SH-SY5Y (cell line): ENCODE results near the gene SLC25A1.

Experiments used
- GATA2 ChIP-seq: IDR thresholded peaks from 2 replicates; pipeline ENCODE4 v1.6.1; 2011; ENCODE audit warnings: mild to moderate bottlenecking, low read depth, low read length
- GATA3 ChIP-seq: IDR thresholded peaks from 2 replicates; pipeline ENCODE4 v1.6.1; 2011; ENCODE audit warnings: low read depth, mild to moderate bottlenecking, low read length, moderate library complexity

DNA sequence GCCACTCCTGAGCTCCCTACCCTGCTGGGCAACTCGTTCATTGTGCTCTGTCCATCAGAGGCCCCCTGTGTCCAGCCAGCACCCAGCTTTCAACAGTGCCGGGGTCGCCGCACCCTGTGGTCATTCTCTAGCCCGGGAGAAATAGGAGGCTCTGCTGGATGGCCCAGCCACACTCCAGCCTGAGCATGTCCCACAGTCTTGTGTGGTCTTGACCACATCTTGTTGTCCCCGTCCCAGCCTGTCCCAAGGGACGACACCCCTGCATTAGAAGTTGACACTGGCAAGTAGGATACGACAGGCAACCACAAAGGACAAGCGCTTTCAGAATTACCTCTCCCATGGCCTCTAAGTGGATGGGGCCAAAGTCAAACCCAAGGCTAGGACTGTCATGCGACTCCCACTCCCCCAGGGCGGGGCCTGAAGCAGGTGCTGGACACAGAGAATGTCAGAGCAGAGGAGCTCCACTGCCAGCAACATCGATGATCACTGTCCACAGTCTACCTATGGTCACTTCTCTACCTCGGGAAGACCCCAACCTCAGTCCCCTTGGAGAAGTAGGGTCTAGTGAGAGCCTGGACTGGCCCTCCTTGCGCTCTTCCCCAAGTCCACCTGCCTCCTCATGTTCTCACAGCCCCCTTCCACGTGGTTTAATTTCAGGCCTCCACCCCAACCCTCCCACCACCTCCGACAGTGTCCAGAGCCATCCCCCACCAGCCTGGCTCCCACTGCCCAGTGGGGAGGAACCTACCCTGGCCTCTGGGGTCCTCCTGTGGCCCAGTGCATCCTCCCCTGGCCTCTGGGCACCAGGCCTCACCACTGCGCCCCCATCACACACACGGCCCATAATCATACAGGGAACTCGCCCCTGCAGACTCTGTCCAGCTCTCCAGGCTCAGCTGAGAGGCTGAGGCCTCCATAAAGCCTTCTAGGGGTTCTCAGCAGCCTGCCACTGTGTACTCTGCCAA, 51.9 kb downstream of the SLC25A1 start:
- no peak for TF ChIP-seq GATA2
- no peak for TF ChIP-seq GATA3
